BLaER1 (cell line): ENCODE measurements around the gene CDH3.

ENCODE experiments used
- H3K27ac ChIP-seq: shearing (Covaris generic); formaldehyde crosslinking; 2 replicates; pipeline ENCODE4 v1.8.1; 2022
- H3K27me3 ChIP-seq: shearing (Covaris generic); formaldehyde crosslinking; 2 replicates; pipeline ENCODE4 v1.8.1; 2022
- H3K36me3 ChIP-seq: shearing (Covaris generic); formaldehyde crosslinking; 2 replicates; pipeline ENCODE4 v1.8.1; 2022
- H3K4me1 ChIP-seq: shearing (Covaris generic); formaldehyde crosslinking; 2 replicates; pipeline ENCODE4 v1.8.1; 2022
- H3K4me2 ChIP-seq: shearing (Covaris generic); formaldehyde crosslinking; 2 replicates; pipeline ENCODE4 v1.8.1; 2022
- H3K4me3 ChIP-seq: shearing (Covaris generic); formaldehyde crosslinking; 2 replicates; pipeline ENCODE4 v1.8.1; 2022
- H3K9ac ChIP-seq: shearing (Covaris generic); formaldehyde crosslinking; 2 replicates; pipeline ENCODE4 v1.8.1; 2022
- H3K9me3 ChIP-seq: shearing (Covaris generic); formaldehyde crosslinking; 2 replicates; pipeline ENCODE4 v1.8.1; 2022
- H4K20me1 ChIP-seq: shearing (Covaris generic); formaldehyde crosslinking; 2 replicates; pipeline ENCODE4 v1.8.1; 2022
- Cebpa-rat ChIP-seq: shearing (Covaris generic); IDR thresholded peaks from 2 replicates; pipeline ENCODE4 v1.8.1; 2022

CDH3 gene

DNA sequence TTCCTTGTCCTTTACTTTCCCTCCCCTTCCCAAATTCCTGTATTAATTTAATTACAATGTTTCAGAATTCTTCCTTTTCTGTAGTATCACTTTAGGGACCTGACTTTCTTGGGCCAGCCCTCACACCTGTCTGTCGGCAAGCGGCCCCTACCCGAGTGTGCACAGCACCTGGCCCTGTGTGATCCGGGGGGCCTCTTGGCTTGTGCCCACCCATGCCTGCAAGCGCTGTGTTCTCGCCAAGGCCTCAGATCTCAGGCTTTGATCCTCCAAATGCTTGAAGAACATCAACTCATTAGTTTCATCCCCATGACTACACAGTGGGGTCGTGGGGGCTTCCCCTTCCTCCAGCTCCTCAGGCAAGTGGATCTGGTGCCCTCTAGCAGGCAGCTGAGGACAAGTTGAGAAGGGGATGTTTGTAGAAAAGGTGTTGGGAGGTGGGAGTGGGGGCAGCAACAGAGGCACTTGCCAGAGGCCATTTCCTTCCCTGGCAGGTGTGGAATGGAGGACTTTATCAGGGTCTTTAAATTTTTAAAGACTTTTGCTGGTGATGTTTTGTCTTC lies 15.7 kb upstream of the CDH3 start:
- no peak overlapping the region for H3K4me3 ChIP-seq
- no peaks in the 10 kb centered on the region for H3K9me3 ChIP-seq
- H3K27ac ChIP-seq = no peak overlapping the region
- H3K4me1 ChIP-seq = peaks cover 10% of the 10 kb centered on the region
- H3K36me3 ChIP-seq = no peaks in the 10 kb centered on the region
- H3K9ac ChIP-seq = no peak overlapping the region
- no peak overlapping the region for H3K4me2 ChIP-seq
- no peaks in the 10 kb centered on the region for H3K27me3 ChIP-seq
- H4K20me1 ChIP-seq = no peaks in the 10 kb centered on the region
- TF ChIP-seq Cebpa-rat = no peak

DNA sequence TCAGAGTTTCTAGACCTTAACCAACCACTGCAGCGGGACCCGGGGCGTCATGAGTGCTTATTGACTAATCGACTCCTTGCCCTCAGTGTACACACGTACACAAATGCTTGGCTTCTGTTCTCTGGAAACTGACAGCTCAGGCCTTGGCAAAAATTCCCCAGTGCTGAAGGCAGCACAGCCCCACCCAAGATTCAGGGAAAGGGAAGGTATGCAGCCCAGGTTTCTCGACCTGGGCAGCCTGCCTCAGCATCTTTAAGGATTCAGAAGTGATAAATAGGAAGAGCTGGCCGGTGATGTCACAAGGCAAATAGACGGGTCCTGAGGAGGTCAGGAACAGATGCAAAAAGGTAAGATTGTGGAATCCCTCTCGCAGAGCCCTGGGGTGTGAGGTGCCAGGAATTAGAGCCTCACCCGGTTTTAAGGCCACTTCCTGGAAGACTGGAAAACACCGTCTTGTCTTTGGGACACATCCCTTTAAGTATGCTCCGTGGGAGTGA lies 9.0 kb upstream of the CDH3 start:
- Histone ChIP-seq H3K4me1 (no peaks in the 10 kb centered on the region), H3K9ac (no peak overlapping the region), H3K4me3 (no peak overlapping the region), H3K4me2 (no peak overlapping the region), H3K27me3 (peaks cover 3% of the 10 kb centered on the region), H4K20me1 (no peaks in the 10 kb centered on the region), H3K36me3 (no peaks in the 10 kb centered on the region), H3K27ac (no peak overlapping the region), H3K9me3 (no peaks in the 10 kb centered on the region)
- no peak for TF ChIP-seq Cebpa-rat

DNA sequence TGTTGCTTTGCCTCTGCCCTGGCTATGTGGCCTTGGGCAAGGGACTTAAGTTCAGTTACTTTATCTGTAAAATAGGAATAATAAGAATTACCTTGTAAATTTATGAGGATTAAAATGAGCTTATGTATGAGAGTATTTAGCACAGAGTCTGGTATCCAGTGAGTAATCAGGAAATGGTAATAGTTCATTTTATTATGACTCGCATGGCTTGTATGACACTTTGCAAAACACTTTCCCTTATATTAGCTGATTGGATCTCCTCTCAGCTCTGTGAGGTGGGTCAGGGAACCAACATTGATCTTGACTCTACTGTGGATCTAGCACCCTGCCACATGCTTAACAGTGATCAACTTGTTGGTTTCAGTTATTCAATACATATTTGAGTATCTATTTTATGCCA lies 8.3 kb upstream of the CDH3 start:
- no peak overlapping the region for H3K4me2 ChIP-seq
- H3K4me1 ChIP-seq = no peaks in the 10 kb centered on the region
- no peak overlapping the region for H3K9ac ChIP-seq
- no peaks in the 10 kb centered on the region for H3K9me3 ChIP-seq
- H3K27me3 ChIP-seq = peaks cover 10% of the 10 kb centered on the region
- H3K36me3 ChIP-seq = no peaks in the 10 kb centered on the region
- no peak for TF ChIP-seq Cebpa-rat
- no peak overlapping the region for H3K27ac ChIP-seq
- H3K4me3 ChIP-seq = no peak overlapping the region
- no peaks in the 10 kb centered on the region for H4K20me1 ChIP-seq

DNA sequence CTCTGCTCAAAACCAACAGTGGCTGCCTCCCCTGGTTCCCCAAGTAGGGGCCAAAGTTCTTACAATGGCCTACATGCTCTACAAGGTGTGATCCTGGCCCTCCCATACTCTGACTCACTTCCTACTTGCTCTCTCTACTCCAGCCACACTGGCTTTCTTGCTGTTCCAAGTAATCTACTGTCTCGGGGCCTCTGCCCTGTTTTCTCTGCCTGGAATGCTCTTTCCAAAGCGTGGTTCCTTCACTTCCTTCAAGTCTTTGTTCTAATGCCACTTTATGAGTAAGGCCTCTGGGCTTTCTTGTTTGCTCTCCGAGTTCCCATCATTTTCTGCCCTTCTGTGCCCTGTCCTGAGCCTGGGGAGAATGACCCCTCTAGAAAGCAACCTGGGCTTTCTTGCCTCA lies 4.1 kb upstream of the CDH3 start:
- Histone ChIP-seq H3K4me2 (no peak overlapping the region), H3K9ac (no peak overlapping the region), H3K27me3 (peaks cover 52% of the 10 kb centered on the region), H3K4me3 (no peak overlapping the region), H3K36me3 (no peaks in the 10 kb centered on the region), H3K27ac (no peak overlapping the region), H4K20me1 (peaks cover 33% of the 10 kb centered on the region), H3K9me3 (no peaks in the 10 kb centered on the region), H3K4me1 (peaks cover 39% of the 10 kb centered on the region)
- no peak for TF ChIP-seq Cebpa-rat

DNA sequence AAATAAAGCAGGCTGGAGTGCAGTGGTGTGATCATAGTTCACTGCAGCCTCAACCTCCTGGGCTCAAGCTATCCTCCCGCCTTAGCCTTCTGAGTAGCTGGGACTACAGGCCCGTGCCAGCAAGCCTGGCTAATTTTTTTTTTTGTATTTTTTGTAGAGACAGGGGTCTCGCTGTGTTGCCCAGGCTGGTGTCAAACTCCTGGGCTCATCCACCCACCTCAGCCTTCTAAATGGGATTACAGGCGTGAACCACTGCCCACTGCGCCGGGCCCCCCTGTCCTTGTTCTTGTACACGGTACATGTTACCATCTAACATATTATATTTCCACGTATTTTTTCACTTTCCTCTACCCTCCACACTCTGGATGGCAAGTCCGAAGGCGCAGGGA lies 3.1 kb upstream of the CDH3 start:
- H3K4me2 ChIP-seq = peak overlapping the region; percentile 78
- peaks cover 62% of the 10 kb centered on the region for H3K27me3 ChIP-seq
- H3K9ac ChIP-seq = no peak overlapping the region

DNA sequence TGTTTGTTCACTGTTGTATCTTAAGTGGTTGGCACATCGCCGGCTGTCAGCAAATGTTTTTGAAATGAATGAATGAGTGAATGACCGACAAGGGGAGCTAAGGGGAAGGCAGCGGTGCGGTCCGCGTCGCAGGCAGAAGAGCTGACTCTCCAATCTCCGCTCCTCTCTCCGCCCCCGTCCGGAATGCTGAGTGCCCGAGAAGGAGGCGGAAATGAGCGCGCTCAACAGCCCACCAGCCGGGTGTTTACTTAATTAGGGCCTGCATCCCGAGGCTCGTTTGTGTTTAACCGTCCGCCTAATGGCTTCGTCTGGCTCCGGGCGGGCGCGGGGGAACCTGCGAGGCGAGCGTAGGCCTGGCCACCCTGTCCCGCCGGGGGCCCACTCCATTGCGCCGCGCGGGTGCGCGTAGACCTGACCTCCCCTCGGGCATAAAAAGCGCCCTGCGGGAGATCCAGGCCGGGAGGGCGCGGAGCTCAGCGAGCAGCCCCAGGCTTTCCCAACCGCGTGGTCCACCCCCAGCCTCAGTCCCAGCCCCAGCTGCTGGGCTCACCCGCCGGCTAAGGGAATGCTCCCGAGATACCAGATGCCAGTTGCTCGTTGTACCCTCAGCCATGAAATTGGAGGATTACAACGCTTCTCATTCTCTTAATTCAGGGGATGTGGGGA lies 2.5 kb upstream of the CDH3 start:
- no peaks in the 10 kb centered on the region; the same call in 1 of the 2 replicates for H3K9me3 ChIP-seq
- H3K27ac ChIP-seq = no peak overlapping the region
- TF ChIP-seq Cebpa-rat = no peak
- H3K9ac ChIP-seq = no peak overlapping the region
- peaks cover 68% of the 10 kb centered on the region for H3K27me3 ChIP-seq
- H3K4me2 ChIP-seq = peak overlapping the region; percentile 78
- H3K4me1 ChIP-seq = peaks cover 41% of the 10 kb centered on the region
- H3K36me3 ChIP-seq = no peaks in the 10 kb centered on the region
- peaks cover 42% of the 10 kb centered on the region for H4K20me1 ChIP-seq
- peak overlapping the region; percentile 47 for H3K4me3 ChIP-seq

More for the DNA sequence above, 3.1 kb upstream of the CDH3 start:
- no peak for TF ChIP-seq Cebpa-rat
- Histone ChIP-seq H3K4me3 (no peak overlapping the region), H3K27ac (no peak overlapping the region), H3K36me3 (no peaks in the 10 kb centered on the region), H3K4me1 (peaks cover 41% of the 10 kb centered on the region), H3K9me3 (no peaks in the 10 kb centered on the region), H4K20me1 (peaks cover 41% of the 10 kb centered on the region)

DNA sequence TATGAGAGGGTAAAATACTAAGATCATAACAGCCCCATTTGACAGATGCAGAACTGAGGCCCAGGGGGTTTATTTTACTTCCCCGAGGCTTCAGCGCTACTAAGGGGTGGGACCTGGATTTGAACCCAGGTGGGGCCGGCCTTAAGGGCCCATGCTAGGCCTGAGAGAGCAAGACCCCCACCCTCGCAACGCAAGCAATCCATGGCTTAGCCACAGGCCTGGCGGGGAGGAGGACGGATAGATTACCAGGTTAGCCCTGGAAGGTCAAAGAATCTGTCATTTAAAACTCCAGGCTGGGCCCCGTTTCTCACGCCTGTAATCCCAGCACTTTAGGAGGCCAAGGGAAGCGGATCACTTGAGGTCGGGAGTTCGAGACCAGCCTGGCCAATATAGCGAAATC lies 1.9 kb upstream of the CDH3 start:
- H3K27me3 ChIP-seq = peaks cover 74% of the 10 kb centered on the region
- H4K20me1 ChIP-seq = peaks cover 42% of the 10 kb centered on the region
- no peak overlapping the region for H3K9ac ChIP-seq
- H3K27ac ChIP-seq = no peak overlapping the region
- H3K4me3 ChIP-seq = peak overlapping the region; percentile 47; the same call in 1 of the 2 replicates
- no peak for TF ChIP-seq Cebpa-rat
- H3K4me1 ChIP-seq = peaks cover 41% of the 10 kb centered on the region
- H3K9me3 ChIP-seq = no peaks in the 10 kb centered on the region; the same call in 1 of the 2 replicates
- H3K36me3 ChIP-seq = no peaks in the 10 kb centered on the region
- peak overlapping the region; percentile 78; the same call in 1 of the 2 replicates for H3K4me2 ChIP-seq

DNA sequence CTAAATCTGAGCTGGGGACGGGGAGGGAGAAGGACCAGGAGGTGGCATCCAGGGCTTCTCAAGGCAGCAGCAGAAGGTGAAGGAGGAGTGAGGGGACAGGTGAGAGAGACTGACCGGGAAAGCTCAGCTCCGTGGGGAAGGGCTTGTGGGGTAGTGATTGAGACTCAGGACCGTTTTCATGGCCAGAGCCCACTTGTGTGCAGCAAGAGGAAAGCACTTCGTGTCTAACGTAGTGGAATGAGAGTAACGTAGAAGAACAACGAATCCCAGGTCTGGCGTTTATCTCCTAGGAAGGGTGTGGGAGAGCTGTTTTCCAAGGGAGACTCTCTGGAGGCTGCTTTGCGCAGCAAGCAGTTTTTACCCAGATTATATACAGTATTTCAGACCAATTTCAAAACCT lies 1.3 kb upstream of the CDH3 start:
- peaks cover 41% of the 10 kb centered on the region for H3K4me1 ChIP-seq
- TF ChIP-seq Cebpa-rat = no peak
- no peak overlapping the region for H3K4me3 ChIP-seq
- H3K27ac ChIP-seq = no peak overlapping the region
- peak overlapping the region; percentile 100 for H3K4me2 ChIP-seq
- no peak overlapping the region for H3K9ac ChIP-seq
- H3K27me3 ChIP-seq = peaks cover 80% of the 10 kb centered on the region
- no peaks in the 10 kb centered on the region; the same call in 1 of the 2 replicates for H3K9me3 ChIP-seq
- no peaks in the 10 kb centered on the region for H3K36me3 ChIP-seq
- peaks cover 42% of the 10 kb centered on the region for H4K20me1 ChIP-seq

DNA sequence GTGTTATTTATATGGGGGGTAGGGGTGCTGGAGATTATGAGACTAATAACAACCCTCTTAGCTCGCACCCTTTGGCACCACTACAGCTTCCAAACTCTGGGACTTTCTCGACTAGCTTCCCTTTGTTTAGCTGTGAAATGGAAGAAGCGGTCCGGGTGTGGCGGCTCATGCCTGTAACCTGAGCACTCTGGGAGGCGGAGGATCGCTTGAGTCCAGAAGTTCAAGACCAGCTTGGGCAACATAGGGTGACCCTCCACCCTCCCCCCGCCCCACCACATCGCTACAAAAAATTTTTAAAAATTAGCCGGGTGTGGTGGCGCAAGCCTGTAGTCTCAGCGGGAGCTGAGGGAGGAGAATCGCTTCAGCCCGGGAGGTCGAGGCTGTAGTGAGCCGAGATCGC lies 814 bp upstream of the CDH3 start:
- Histone ChIP-seq H3K4me3 (peak overlapping the region; percentile 65; the same call in 1 of the 2 replicates), H3K27ac (no peak overlapping the region), H3K9ac (no peak overlapping the region), H3K4me2 (peak overlapping the region; percentile 100), H3K4me1 (peaks cover 41% of the 10 kb centered on the region), H3K27me3 (peaks cover 82% of the 10 kb centered on the region), H4K20me1 (peaks cover 42% of the 10 kb centered on the region), H3K36me3 (no peaks in the 10 kb centered on the region), H3K9me3 (no peaks in the 10 kb centered on the region; the same call in 1 of the 2 replicates)
- TF ChIP-seq Cebpa-rat = no peak
